ENCODE measurements around the gene PDE4A.

GRCh38 chr19:10474962-10475451, 54.7 kb downstream of the PDE4A start:
- TF ChIP-seq EZH2 (IDR thresholded peaks at IDR 0.05; ENCODE audit: insufficient read depth, poor library complexity, severe bottlenecking) (no peak), EZH2phosphoT487 (IDR thresholded peaks at IDR 0.05; ENCODE audit: insufficient read depth, low read depth) (no peak)
